Measurements from ENCODE around the gene ADGRG3.
"Not testable (repeated sequence)": the region's sequence is repeated elsewhere in the genome, so short reads cannot be mapped to it uniquely, and the experiment has no call there.

The ADGRG3 gene

GRCh38 chr16:57713596-57713995 lies 45.5 kb downstream of the ADGRG3 start:
- DNase-seq (ENCODE audit: low read depth in 2 of 2) = no peak

- DNase-seq (ENCODE audit: low read depth in 2 of 2) = no peak
Observed at GRCh38 chr16:57714047-57714446, 45.9 kb downstream of the ADGRG3 start.

GRCh38 chr16:57720142-57720575 lies 52.1 kb downstream of the ADGRG3 start:
- DNase-seq (ENCODE audit: low read depth in 2 of 2) = no peak

- DNase-seq (ENCODE audit: low read depth in 2 of 2) = no peak
Observed at GRCh38 chr16:57721356-57722209, 53.5 kb downstream of the ADGRG3 start.

GRCh38 chr16:57722210-57722499 lies 54.0 kb downstream of the ADGRG3 start:
- DNase-seq (ENCODE audit: low read depth in 2 of 2) = no peak

- no peak for DNase-seq (ENCODE audit: low read depth in 2 of 2)
Observed at GRCh38 chr16:57722651-57723050, 54.5 kb downstream of the ADGRG3 start.

GRCh38 chr16:57723170-57723569 lies 55.1 kb downstream of the ADGRG3 start:
- no peak for DNase-seq (ENCODE audit: low read depth in 2 of 2)

- DNase-seq (ENCODE audit: low read depth in 2 of 2) = no peak
Observed at GRCh38 chr16:57724531-57724930, 56.4 kb downstream of the ADGRG3 start.

GRCh38 chr16:57725151-57725550 lies 57.0 kb downstream of the ADGRG3 start:
- no peak for DNase-seq (ENCODE audit: low read depth in 2 of 2)

GRCh38 chr16:57725554-57725953 lies 57.4 kb downstream of the ADGRG3 start:
- DNase-seq (ENCODE audit: low read depth in 2 of 2) = no peak

GRCh38 chr16:57725976-57726375 lies 57.9 kb downstream of the ADGRG3 start:
- no peak for DNase-seq (ENCODE audit: low read depth in 2 of 2)

GRCh38 chr16:57726433-57726947 lies 58.4 kb downstream of the ADGRG3 start:
- DNase-seq (ENCODE audit: low read depth in 2 of 2) = no peak

- no peak for DNase-seq (ENCODE audit: low read depth in 2 of 2)
Observed at GRCh38 chr16:57727610-57728009, 59.5 kb downstream of the ADGRG3 start.

GRCh38 chr16:57728336-57729181 lies 60.5 kb downstream of the ADGRG3 start:
- no peak for DNase-seq (ENCODE audit: low read depth in 2 of 2)

GRCh38 chr16:57729182-57729484 lies 61.0 kb downstream of the ADGRG3 start:
- no peak for DNase-seq (ENCODE audit: low read depth in 2 of 2)

GRCh38 chr16:57729852-57730251 lies 61.7 kb downstream of the ADGRG3 start:
- not testable (repeated sequence) for DNase-seq (ENCODE audit: low read depth in 2 of 2)

GRCh38 chr16:57730771-57731730 lies 62.9 kb downstream of the ADGRG3 start:
- no peak for DNase-seq (ENCODE audit: low read depth in 2 of 2)

GRCh38 chr16:57732037-57732436 lies 63.9 kb downstream of the ADGRG3 start:
- no peak for DNase-seq (ENCODE audit: low read depth in 2 of 2)

GRCh38 chr16:57732714-57733113 lies 64.6 kb downstream of the ADGRG3 start:
- no peak for DNase-seq (ENCODE audit: low read depth in 2 of 2)

- no peak for DNase-seq (ENCODE audit: low read depth in 2 of 2)
Observed at GRCh38 chr16:57734308-57734924, 66.3 kb downstream of the ADGRG3 start.
